ENCODE measurements around the gene CLDN6.

- TF ChIP-seq CTCF (IDR thresholded peaks at IDR 0.05; ENCODE audit: low read length) (peak; percentile 58), EZH2 (IDR thresholded peaks at IDR 0.05; ENCODE audit: borderline replicate concordance, low read length) (no peak)
Measured at GRCh38 chr16:3021449-3022207, 3.6 kb upstream of the CLDN6 start.

Measured in OCI-LY1 (cell line).